GM12892 (cell line): ENCODE results near the gene KCTD12.
"Not testable (repeated sequence)": the region's sequence is repeated elsewhere in the genome, so short reads cannot be mapped to it uniquely, and the experiment has no call there.

Source experiments
- POLR2A ChIP-seq: IDR thresholded peaks from 2 replicates; pipeline ENCODE4 v1.6.1; 2011; ENCODE audit warnings: low read depth, low read length, control low read depth
- POLR2AphosphoS5 ChIP-seq: IDR thresholded peaks from 2 replicates; pipeline ENCODE4 v1.6.1; 2011; ENCODE audit warnings: low read depth, low read length, control low read depth
- TAF1 ChIP-seq: IDR thresholded peaks from 2 replicates; pipeline ENCODE4 v1.6.1; 2011; ENCODE audit warnings: low read depth, mild to moderate bottlenecking, control low read depth, low read length, borderline replicate concordance

- not testable (repeated sequence) for TF ChIP-seq POLR2AphosphoS5, TAF1, POLR2A
Observed at GRCh38 chr13:76897171-76897570, 11.0 kb upstream of the KCTD12 start.
